MCF 10A (cell line): ENCODE results near the gene AGBL4. TPM values are rescaled to one million over a fixed set of nuclear protein-coding genes. Genes with fewer than 3 reads are reported as not detected.

ENCODE experiments used
- BruUV-seq: library from RNA; stranded (reverse); fragments of 400-500 nt; replicated peaks from 2 replicates; lab custom pipeline; 2021; lab: Mats Ljungman, UMichigan
- CTCF ChIA-PET: fragments of 300-600 bp; sonication (Branson Sonifier 250); formaldehyde crosslinking; extraction: SDS; loops from one replicate; lab custom pipeline; 2021; ENCODE audit warnings: antibody characterized with exemption, inconsistent platforms; lab: Yijun Ruan, JAX
- POLR2A ChIA-PET: fragments of 300-600, 350-650 bp; sonication (Branson Sonifier 250); formaldehyde crosslinking; extraction: SDS; loops from one replicate; lab custom pipeline; 2020; ENCODE audit warnings: antibody characterized with exemption, inconsistent platforms; lab: Yijun Ruan, JAX
- DNase-seq: peaks from one replicate; pipeline ENCODE4 v3.0.0-alpha.2; 2018; ENCODE audit not compliant: unreplicated experiment
- H3K27ac Mint-ChIP-seq: one replicate; pipeline ENCODE4 v1.8.0; 2022; ENCODE audit warnings: mild to moderate bottlenecking, low read depth, mixed read lengths; ENCODE audit not compliant: unreplicated experiment
- H3K27me3 Mint-ChIP-seq: one replicate; pipeline ENCODE4 v1.8.0; 2022; ENCODE audit warnings: mixed read lengths; ENCODE audit not compliant: insufficient read depth, unreplicated experiment
- H3K36me3 Mint-ChIP-seq: one replicate; pipeline ENCODE4 v1.8.0; 2022; ENCODE audit warnings: mild to moderate bottlenecking, moderate library complexity, mixed read lengths; ENCODE audit not compliant: insufficient read depth, unreplicated experiment
- H3K4me1 Mint-ChIP-seq: one replicate; pipeline ENCODE4 v1.8.0; 2022; ENCODE audit warnings: mixed read lengths; ENCODE audit not compliant: insufficient read depth, unreplicated experiment
- H3K4me3 Mint-ChIP-seq: one replicate; pipeline ENCODE4 v1.8.0; 2022; ENCODE audit warnings: mild to moderate bottlenecking, moderate library complexity, mixed read lengths; ENCODE audit not compliant: unreplicated experiment
- H3K9me3 Mint-ChIP-seq: one replicate; pipeline ENCODE4 v1.8.0; 2022; ENCODE audit warnings: mixed read lengths; ENCODE audit not compliant: unreplicated experiment
- CTCF ChIP-seq: fragments of 200-600 bp; IDR thresholded peaks from one replicate; pipeline ENCODE4 v1.8.0; 2022; ENCODE audit warnings: antibody characterized with exemption, mild to moderate bottlenecking; ENCODE audit not compliant: unreplicated experiment
- intact Hi-C: fragments of 100-400 bp; cut with micrococcal nuclease; formaldehyde crosslinking; loops from 2 replicates; pipeline ENCODE4 v1.14.1; 2022
- total RNA-seq: library from RNA; stranded (reverse); gene quantifications from 2 replicates; pipeline ENCODE4 v1.2.3, GENCODE V29; 2022

Gene AGBL4
- total RNA-seq, 1 experiment from 2014 or later, result not detected

GRCh38 chr1:48715921-48716320 lies 1307.8 kb downstream of the AGBL4 start:
- intact Hi-C loops, result no loop called here
- no peaks in the 10 kb centered on the region for H3K27me3 Mint-ChIP-seq
- no peak for DNase-seq
- no peaks in the 10 kb centered on the region for H3K4me1 Mint-ChIP-seq
- H3K27ac Mint-ChIP-seq, result no peak overlapping the region
- POLR2A ChIA-PET, result no interaction called here
- no peak for TF ChIP-seq CTCF
- no peaks in the 10 kb centered on the region for H3K9me3 Mint-ChIP-seq
- no peak overlapping the region for H3K4me3 Mint-ChIP-seq
- H3K36me3 Mint-ChIP-seq, result no peaks in the 10 kb centered on the region
- BruUV-seq, result no TSS peak
- CTCF ChIA-PET, result interaction anchor here (0.6 to 1.6 kb wide), 2 partner anchors 8 to 19 kb away, joined by 3 to 4 read pairs; no protein-coding TSS in a partner anchor

GRCh38 chr1:48710915-48711314 lies 1312.8 kb downstream of the AGBL4 start:
- Mint-ChIP-seq H3K27me3 (no peaks in the 10 kb centered on the region), H3K9me3 (no peaks in the 10 kb centered on the region), H3K4me1 (no peaks in the 10 kb centered on the region), H3K27ac (no peak overlapping the region), H3K4me3 (no peak overlapping the region), H3K36me3 (no peaks in the 10 kb centered on the region)
- no TSS peak for BruUV-seq
- intact Hi-C loops, result no loop called here
- ChIA-PET POLR2A (no interaction called here), CTCF (interaction anchor here (0.9 to 1.2 kb wide), 2 partner anchors 12 to 14 kb away, joined by 3 to 4 read pairs; no protein-coding TSS in a partner anchor)
- TF ChIP-seq CTCF, result no peak
- no peak for DNase-seq

- CTCF ChIA-PET, result interaction anchor here (0.9 to 1.2 kb wide), 2 partner anchors 11 to 14 kb away, joined by 3 to 4 read pairs; no protein-coding TSS in a partner anchor
- intact Hi-C loops, result no loop called here
- no peak for DNase-seq
- POLR2A ChIA-PET, result no interaction called here
- Mint-ChIP-seq H3K9me3 (no peaks in the 10 kb centered on the region), H3K4me3 (no peak overlapping the region), H3K4me1 (no peaks in the 10 kb centered on the region), H3K27me3 (no peaks in the 10 kb centered on the region), H3K36me3 (no peaks in the 10 kb centered on the region), H3K27ac (no peak overlapping the region)
- BruUV-seq, result no TSS peak
- no peak for TF ChIP-seq CTCF
Measured at GRCh38 chr1:48710318-48710717, 1313.4 kb downstream of the AGBL4 start.

- Mint-ChIP-seq H3K4me3 (no peak overlapping the region), H3K9me3 (no peaks in the 10 kb centered on the region), H3K4me1 (no peaks in the 10 kb centered on the region), H3K27ac (no peak overlapping the region), H3K27me3 (no peaks in the 10 kb centered on the region), H3K36me3 (no peaks in the 10 kb centered on the region)
- DNase-seq, result no peak
- no TSS peak for BruUV-seq
- TF ChIP-seq CTCF, result no peak
- CTCF ChIA-PET, result interaction anchor here (0.7 to 2.6 kb wide), 6 partner anchors 9 to 132 kb away, joined by 3 to 7 read pairs (median 6); no protein-coding TSS in a partner anchor
- intact Hi-C loops, result no loop called here
- POLR2A ChIA-PET, result no interaction called here
Measured at GRCh38 chr1:48704736-48705135, 1319.0 kb downstream of the AGBL4 start.
